ENCODE data around the gene MRPS23. TPM values are rescaled to one million over a fixed set of nuclear protein-coding genes. Genes with fewer than 3 reads are reported as not detected.

MRPS23 gene
- total and polyA plus RNA-seq, 9 of the 15 experiments (the other 6 are each of a cell fraction or from before 2014, with no cell fraction given) = 59.1 to 298 (median 98.8) TPM

DNA sequence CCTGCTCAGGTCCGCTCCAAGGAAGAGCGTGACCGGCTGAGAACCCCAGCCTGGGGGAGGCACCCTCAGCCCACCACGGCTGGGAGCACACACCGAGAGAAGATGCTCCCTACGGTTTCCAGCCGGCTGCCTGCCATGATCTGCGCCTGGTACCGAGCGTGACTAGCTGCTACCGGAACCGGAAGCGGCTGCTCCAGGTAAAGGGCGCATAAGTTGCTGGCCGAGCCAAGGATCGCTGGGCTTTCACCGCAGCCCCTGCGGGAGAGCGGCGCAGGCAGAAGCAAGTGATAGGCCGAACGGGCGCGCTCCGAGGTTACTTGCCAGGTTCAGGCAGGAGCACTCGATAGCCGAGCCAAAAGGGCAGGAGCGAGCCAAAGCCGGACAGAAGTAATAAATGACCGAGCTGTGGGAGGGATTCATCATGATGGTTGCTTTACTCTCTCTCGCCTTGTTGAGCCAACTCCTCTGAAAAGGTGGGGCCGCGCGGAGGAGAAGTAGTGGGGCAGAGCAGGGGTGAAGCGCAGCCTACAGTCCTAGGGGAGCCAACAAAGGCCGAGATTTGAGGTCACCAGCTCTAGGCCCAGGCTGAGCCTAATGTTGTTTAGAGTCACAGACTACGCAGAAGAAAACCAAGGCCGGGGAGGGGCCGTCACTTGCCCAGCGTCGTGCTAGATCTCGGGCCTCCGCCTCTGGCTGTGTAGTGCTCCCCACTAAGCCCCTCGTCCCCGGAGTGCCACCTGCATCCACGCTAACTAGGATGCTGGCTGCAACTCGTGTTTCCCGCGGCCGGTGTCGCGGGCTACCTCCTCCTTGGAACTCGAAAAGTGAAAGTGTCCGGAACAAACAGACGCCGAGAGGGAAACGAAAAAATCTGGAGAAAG is at the start of gene MRPS23 (continued):
- peak; percentile 42 for TF ChIP-seq TCF3 (CRISPR knock-in tag; IDR thresholded peaks at IDR 0.05)
- peak; percentile 34 to 45; a peak in 1 of 4 replicates for TF ChIP-seq ETV6 (IDR thresholded peaks at IDR 0.05; ENCODE audit: borderline replicate concordance in 1 of 2, low read depth in 2 of 2, low read length in 1 of 2)
- TF ChIP-seq ETV6 (CRISPR knock-in tag; IDR thresholded peaks at IDR 0.05; ENCODE audit: borderline replicate concordance) = no peak
- TF ChIP-seq, protein P1, sequence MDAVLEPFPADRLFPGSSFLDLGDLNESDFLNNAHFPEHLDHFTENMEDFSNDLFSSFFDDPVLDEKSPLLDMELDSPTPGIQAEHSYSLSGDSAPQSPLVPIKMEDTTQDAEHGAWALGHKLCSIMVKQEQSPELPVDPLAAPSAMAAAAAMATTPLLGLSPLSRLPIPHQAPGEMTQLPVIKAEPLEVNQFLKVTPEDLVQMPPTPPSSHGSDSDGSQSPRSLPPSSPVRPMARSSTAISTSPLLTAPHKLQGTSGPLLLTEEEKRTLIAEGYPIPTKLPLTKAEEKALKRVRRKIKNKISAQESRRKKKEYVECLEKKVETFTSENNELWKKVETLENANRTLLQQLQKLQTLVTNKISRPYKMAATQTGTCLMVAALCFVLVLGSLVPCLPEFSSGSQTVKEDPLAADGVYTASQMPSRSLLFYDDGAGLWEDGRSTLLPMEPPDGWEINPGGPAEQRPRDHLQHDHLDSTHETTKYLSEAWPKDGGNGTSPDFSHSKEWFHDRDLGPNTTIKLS (IDR thresholded peaks at IDR 0.05; ENCODE audit: borderline replicate concordance, low read depth) = peak; percentile 33; the same call in 1 of the 2 replicates
- TF ChIP-seq, protein P2, sequence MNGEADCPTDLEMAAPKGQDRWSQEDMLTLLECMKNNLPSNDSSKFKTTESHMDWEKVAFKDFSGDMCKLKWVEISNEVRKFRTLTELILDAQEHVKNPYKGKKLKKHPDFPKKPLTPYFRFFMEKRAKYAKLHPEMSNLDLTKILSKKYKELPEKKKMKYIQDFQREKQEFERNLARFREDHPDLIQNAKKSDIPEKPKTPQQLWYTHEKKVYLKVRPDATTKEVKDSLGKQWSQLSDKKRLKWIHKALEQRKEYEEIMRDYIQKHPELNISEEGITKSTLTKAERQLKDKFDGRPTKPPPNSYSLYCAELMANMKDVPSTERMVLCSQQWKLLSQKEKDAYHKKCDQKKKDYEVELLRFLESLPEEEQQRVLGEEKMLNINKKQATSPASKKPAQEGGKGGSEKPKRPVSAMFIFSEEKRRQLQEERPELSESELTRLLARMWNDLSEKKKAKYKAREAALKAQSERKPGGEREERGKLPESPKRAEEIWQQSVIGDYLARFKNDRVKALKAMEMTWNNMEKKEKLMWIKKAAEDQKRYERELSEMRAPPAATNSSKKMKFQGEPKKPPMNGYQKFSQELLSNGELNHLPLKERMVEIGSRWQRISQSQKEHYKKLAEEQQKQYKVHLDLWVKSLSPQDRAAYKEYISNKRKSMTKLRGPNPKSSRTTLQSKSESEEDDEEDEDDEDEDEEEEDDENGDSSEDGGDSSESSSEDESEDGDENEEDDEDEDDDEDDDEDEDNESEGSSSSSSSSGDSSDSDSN (IDR thresholded peaks at IDR 0.05; ENCODE audit: borderline replicate concordance in 1 of 2, low read depth in 2 of 2, low read length in 2 of 2) = 0 out of 4 replicates have a peak, but pooled peaks of 1 of the 2 experiments have one; percentile 27
- no peak for TF ChIP-seq ZKSCAN8 (CRISPR knock-in tag; IDR thresholded peaks at IDR 0.05)
- TF ChIP-seq, protein P3, sequence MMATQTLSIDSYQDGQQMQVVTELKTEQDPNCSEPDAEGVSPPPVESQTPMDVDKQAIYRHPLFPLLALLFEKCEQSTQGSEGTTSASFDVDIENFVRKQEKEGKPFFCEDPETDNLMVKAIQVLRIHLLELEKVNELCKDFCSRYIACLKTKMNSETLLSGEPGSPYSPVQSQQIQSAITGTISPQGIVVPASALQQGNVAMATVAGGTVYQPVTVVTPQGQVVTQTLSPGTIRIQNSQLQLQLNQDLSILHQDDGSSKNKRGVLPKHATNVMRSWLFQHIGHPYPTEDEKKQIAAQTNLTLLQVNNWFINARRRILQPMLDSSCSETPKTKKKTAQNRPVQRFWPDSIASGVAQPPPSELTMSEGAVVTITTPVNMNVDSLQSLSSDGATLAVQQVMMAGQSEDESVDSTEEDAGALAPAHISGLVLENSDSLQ (IDR thresholded peaks at IDR 0.05) = peak; percentile 62
- peak in 1 of 2 experiments; percentile 25; a peak in 1 of 4 replicates for TF ChIP-seq KDM1A (IDR thresholded peaks at IDR 0.05)
- TF ChIP-seq, protein P4, sequence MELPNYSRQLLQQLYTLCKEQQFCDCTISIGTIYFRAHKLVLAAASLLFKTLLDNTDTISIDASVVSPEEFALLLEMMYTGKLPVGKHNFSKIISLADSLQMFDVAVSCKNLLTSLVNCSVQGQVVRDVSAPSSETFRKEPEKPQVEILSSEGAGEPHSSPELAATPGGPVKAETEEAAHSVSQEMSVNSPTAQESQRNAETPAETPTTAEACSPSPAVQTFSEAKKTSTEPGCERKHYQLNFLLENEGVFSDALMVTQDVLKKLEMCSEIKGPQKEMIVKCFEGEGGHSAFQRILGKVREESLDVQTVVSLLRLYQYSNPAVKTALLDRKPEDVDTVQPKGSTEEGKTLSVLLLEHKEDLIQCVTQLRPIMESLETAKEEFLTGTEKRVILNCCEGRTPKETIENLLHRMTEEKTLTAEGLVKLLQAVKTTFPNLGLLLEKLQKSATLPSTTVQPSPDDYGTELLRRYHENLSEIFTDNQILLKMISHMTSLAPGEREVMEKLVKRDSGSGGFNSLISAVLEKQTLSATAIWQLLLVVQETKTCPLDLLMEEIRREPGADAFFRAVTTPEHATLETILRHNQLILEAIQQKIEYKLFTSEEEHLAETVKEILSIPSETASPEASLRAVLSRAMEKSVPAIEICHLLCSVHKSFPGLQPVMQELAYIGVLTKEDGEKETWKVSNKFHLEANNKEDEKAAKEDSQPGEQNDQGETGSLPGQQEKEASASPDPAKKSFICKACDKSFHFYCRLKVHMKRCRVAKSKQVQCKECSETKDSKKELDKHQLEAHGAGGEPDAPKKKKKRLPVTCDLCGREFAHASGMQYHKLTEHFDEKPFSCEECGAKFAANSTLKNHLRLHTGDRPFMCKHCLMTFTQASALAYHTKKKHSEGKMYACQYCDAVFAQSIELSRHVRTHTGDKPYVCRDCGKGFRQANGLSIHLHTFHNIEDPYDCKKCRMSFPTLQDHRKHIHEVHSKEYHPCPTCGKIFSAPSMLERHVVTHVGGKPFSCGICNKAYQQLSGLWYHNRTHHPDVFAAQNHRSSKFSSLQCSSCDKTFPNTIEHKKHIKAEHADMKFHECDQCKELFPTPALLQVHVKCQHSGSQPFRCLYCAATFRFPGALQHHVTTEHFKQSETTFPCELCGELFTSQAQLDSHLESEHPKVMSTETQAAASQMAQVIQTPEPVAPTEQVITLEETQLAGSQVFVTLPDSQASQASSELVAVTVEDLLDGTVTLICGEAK (IDR thresholded peaks at IDR 0.05) = peak; percentile 98
- TF ChIP-seq, protein P4 (CRISPR knock-in tag; IDR thresholded peaks at IDR 0.05) = no peak

All from K562 (cell line).